ENCODE results near the gene PRRC2C. TPM values are rescaled to one million over a fixed set of nuclear protein-coding genes. Genes with fewer than 3 reads are reported as not detected.
"Not testable (repeated sequence)": the region's sequence is repeated elsewhere in the genome, so short reads cannot be mapped to it uniquely, and the experiment has no call there.

Gene PRRC2C
- 32.5 and 37.8 TPM in 2 replicates for total RNA-seq (2014; rRNA removed; shearing (Covaris generic))

DNA sequence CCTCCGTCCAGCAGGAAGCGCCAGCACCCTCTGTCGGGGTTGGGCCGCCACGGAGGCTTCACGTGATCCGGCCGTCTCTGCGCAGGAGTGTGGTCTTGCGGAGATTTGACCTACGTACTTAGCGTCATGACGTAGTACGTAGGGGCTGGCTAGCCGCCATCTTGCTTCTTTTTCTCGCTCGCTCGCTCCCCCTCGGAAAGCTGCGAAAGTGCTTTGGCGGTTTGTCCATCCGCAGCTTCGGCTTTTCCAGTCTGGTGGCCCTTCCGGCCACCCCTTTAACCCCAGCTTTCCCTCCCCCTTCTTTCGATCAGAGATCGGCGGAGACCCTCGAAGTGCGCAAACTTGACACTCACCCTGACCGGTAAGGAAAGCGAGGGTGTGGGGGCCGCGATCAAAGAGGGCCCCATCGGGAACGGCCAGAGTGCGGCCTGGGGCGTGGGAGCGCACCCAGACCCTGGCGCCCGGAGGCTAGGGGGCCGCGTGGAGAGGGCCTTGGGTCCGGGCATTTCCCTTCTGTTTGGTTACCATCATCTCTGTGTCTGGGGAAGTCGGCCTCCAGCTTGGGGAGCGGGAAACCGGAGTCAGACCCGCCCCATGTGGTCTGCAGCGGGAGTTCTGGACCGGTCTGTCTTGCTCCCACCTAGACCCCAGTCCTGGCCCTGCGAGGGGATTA lies at the start of gene PRRC2C:
TSS of gene PRRC2C (plus strand) at position 156 of the 673 bp plus-strand sequence. CDS start 26,559 bp downstream, outside the sequence.
- DNase-seq (ENCODE audit: low spot score): peak; percentile 97

DNA sequence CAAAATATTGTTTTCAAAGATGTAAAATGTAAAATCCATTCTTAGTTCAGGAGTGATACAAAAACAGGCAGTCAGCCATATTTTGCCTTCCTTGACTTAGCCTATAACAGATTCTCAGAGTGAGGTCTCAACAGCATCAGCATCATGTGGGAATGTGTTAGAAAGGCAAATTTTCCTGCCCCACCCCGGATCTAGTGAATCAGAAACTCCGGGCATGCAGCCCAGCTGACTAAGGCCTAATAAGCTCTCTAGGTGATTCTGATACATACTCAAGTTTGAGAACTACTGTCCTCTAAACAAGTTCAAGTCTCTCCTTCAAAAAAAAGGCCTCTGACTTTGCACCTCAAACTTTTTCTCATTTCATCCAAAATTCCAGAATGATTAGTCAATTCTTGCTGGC lies 46.9 kb upstream of the PRRC2C start:
- DNase-seq (ENCODE audit: low spot score): peak; percentile 85

DNA sequence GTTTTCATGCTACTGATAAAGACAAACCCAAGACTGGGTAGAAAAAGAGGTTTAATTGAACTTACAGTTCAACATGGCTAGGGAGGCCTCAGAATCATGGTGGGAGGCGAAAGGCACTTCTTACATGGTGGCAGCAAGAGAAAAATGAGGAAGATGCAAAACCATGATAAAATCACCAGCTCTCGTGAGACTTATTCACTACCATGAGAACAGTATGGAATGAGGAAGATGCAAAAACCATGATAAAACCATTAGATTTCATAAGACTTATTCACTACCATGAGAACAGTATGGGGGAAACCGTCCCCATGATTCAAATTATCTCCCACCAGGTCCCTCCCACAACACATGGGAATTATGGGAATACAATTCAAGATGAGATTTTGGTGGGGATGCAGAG lies 45.1 kb upstream of the PRRC2C start:
- DNase-seq (ENCODE audit: low spot score): not testable (repeated sequence)

DNA sequence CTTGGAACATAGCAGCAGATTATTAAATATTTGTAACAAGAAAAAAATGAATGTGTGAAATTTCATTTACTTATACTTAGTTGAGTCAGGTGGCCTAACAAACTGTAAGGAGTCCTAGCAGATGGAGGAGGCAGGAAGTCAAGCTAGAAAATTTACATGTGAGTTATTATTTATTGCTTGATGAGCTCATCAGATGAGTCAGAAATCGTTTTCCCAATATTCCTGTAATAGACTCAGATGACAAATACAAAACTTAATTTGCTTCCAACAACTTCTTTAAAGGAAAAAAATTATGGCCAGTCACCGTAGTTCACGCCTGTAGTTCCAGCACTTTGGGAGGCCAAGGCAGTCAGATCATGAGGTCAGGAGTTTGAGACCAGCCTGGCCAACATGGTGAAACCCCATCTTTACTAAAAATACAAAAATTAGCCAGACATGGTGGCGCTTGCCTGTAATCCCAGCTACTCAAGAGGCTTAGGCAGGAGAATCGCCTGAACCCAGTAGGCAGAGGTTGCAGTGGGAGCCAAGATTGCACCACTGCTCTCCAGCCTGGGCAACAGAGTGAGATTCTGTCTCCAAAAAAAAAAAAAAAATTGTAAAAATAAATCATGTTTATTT lies 43.9 kb upstream of the PRRC2C start:
- not testable (repeated sequence) for DNase-seq (ENCODE audit: low spot score)

- DNase-seq (ENCODE audit: low spot score): no peak
Measured at GRCh38 chr1:171446386-171446785, 38.9 kb upstream of the PRRC2C start.

DNA sequence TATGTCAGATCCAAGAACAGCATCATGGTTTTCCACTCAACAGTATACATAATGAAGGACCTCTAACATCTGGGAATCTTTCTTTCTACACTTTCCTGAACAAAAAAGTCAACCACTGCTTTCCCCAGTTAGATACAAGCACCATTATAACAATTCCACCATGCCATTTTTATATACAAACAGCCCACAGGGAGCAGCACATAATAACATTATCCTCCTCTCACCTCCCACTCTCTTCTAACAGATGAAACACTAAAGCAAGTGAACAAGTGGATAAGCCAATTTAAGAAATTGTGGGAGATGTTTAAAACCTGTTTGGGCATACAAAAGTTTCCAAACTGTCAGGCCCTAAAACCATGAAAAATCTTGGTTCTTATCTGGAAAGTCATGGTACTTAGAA lies 29.4 kb upstream of the PRRC2C start:
- DNase-seq (ENCODE audit: low spot score): no peak

DNA sequence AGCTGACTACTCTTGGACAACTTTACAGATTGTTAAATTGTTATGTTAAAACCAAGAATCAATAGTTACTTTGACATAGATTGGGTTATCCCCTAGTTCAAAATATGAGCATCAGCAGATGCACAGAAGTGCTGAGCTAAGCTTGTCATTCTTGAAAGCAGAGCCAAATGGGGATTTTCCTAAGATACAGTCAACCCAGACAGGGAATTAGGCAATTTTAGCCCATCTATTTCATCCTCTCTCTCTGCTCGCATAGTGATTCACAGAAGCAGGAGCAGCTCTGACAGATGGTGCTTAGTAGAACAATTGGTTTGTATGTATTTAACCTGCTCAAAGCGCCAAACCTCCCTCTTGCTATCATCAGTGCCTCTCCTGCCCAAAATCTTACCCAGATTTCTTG lies 27.9 kb upstream of the PRRC2C start:
- DNase-seq (ENCODE audit: low spot score): no peak

DNA sequence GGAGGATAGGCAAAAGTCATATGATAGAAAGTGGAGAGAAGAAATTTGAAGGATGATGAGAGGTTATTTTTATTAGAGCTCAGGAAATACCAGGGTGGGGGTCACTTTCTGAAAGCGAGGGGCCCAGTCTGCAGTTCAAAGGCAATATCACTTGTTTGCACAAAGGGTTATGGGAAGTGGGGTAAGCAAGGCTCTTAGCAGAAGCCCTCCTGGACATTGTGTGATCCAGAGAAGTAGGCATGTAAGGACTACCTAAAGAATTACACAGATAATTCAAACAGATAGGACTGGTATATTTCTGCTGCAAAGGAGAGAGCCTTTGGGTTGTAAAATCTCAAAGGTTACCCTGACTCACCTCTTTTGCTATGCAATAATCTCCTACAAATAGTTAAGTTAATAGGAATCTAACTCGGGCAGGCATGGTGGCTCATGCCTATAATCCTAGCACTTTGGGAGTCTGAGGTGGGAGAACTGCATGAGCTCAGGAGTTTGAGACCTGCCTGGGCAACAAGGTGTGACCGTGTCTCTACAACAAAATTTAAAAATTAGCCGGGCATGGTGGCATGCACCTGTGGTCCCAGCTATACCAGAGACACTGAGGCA lies 25.2 kb upstream of the PRRC2C start:
- DNase-seq (ENCODE audit: low spot score): no peak

DNA sequence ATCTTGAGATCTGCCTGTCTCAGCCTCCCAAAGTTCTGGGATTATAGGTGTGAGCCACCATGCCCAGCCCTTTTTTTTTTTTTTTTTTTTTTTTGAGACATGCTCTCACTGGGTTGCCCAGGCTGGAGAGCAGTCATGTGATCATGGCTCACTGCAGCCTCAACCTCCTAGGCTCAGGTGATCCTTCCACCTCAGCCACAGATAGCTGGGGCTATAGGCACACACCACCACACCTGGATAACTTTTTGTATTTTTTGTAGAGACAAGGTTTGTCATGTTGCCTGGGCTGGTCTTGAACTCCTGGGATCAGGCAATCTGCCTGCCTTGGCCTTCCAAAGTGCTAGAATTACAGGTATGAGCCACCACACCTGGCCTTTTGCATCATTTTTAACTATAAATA lies 17.7 kb upstream of the PRRC2C start:
- DNase-seq (ENCODE audit: low spot score): no peak

GRCh38 chr1:171468120-171468750 lies 17.1 kb upstream of the PRRC2C start:
- DNase-seq (ENCODE audit: low spot score): no peak

GRCh38 chr1:171470726-171471125 lies 14.6 kb upstream of the PRRC2C start:
- no peak for DNase-seq (ENCODE audit: low spot score)

- no peak for DNase-seq (ENCODE audit: low spot score)
Measured at GRCh38 chr1:171472183-171472647, 13.1 kb upstream of the PRRC2C start.

- DNase-seq (ENCODE audit: low spot score): no peak
Measured at GRCh38 chr1:171476829-171477228, 8.5 kb upstream of the PRRC2C start.

DNA sequence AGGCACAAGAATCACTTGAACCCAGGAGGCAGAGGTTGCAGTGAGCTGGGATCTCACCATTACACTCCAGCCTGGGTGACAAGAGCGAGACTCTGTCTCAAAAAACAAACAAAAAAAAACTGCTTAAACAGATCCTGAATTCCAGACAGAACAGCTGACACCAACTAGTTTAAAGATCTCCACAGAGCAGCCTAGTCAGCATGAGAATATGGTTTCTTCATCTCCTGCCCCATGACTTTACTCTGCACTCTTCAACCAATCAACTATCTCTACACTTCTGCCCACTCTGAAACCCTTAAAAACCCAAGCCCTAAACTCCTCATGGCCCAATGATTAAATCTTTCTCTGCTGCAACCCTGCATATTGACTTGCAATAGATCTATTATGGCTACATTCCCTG lies 7.5 kb upstream of the PRRC2C start:
- no peak for DNase-seq (ENCODE audit: low spot score)

GRCh38 chr1:171480035-171480434 lies 5.3 kb upstream of the PRRC2C start:
- DNase-seq (ENCODE audit: low spot score): no peak

DNA sequence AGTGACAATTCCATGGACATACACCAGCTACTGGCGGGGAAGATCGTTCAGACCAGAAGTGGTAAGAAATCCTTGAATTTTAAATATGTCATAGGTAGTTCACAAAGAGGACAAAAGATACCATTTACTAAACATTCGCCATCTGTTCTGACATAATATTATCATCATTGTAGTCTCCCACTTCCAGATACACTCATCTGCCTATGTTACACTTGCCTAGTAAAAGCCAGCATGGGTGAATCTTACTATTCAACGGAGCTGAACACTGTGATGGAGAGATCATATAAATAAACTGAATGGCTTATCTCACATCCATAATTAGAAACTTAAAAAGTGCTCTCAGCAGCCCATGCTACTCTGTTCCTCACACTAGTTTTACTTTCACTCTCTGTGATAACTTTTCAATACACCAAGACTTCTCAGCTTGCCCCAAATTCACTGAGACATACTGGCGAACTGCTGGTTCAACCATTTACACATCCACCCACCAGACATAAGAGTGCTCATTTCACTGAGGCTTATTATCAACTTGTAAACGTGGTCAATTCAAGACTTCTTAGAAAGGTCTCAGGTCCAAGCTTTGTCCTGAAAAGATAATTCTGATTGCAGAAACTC lies 463 bp upstream of the PRRC2C start:
- no peak for DNase-seq (ENCODE audit: low spot score)

DNA sequence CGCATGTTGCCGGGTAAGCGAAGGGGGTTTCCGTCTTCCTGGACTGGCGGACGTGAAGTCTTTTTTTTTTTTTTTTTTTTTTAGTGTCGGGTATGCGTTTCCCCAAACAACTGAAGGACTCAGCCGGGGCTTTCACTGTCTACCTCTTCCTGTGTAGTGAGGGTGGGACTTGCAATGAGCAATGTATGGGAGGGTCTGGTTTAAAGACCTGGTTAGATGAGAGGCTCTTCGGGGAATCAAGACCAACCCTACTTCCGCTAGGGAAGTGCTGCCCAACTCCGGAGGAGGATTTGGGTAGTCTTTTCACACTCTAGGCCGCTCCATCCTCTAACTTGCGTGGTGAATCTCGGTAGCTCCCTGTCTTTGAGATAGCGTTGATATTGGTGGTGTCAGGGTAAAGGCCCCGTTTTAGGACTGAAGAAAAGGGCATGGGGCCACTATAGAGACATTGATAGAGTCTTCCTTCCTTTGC lies 754 bp downstream of the PRRC2C start:
- DNase-seq (ENCODE audit: low spot score): peak; percentile 29

DNA sequence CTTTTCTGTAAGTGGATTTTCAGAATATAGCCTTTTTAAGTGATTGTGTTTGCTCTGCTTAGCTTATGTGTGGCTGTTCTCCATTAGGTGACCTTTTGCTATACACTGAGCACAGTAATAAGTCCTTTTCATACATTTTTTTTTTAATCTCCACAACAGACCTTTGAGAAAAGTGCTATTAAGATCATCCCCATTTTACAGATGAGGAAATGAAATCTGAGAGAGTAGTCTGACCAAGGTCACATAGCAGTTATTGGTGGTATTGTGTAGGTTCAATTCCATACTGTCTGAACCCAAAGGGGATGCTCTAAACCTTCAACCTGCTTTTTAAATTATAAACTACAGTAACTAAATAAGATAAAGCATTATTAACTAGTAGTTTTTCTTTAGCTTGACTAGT lies 1.7 kb downstream of the PRRC2C start:
- no peak for DNase-seq (ENCODE audit: low spot score)

- no peak for DNase-seq (ENCODE audit: low spot score)
Measured at GRCh38 chr1:171488190-171488929, 3.0 kb downstream of the PRRC2C start.

DNA sequence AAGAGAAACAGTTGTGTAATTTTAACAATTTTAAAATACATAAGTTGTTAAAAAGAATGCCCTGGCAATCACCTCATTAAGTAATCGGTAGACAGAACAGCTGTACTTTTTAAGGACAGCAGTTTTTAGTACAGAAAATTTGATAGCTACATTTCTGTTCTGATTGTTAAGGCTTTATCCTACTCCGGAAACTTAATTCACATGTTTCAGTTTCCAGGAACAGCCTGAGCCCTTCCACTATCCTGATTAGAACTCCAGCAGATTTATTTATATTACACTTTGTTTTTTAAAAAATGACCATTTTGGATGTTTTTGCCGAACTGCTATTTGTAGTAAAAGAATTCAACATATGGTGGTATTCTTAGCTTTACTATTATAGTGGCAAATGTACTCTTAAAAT lies 8.7 kb downstream of the PRRC2C start:
- no peak for DNase-seq (ENCODE audit: low spot score)

DNA sequence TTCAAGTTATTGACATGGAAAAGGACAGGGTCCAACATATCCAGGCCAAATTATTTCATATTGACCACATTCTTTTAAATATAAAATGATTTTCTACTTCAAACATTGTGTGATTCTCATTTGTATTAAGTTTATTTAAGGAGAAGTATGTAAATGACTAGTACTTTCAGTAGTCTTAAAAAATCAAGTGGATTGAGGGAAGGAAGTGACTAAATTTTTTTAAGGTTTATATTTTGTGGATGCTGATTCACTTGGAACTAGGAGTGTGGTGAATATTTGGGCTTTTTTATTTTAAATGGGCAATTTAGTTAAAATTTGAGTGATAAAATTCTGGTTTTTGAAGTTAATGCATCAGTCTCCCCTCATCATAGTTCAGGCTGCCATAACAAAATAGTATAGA lies 10.1 kb downstream of the PRRC2C start:
- DNase-seq (ENCODE audit: low spot score): no peak

Measured in H4 (cell line).